Fibroblast of gingiva (primary cell): Measurements from ENCODE around the gene GPR180.
A peak's percentile ranks its signal among the peaks of the same experiment; 100 is the strongest.
"Not testable (repeated sequence)": the region's sequence is repeated elsewhere in the genome, so short reads cannot be mapped to it uniquely, and the experiment has no call there.

Experiments used
- DNase-seq: peaks from one replicate; pipeline ENCODE4 v3.0.0-alpha.2; 2011; ENCODE audit warnings: low read depth

The GPR180 gene

DNA sequence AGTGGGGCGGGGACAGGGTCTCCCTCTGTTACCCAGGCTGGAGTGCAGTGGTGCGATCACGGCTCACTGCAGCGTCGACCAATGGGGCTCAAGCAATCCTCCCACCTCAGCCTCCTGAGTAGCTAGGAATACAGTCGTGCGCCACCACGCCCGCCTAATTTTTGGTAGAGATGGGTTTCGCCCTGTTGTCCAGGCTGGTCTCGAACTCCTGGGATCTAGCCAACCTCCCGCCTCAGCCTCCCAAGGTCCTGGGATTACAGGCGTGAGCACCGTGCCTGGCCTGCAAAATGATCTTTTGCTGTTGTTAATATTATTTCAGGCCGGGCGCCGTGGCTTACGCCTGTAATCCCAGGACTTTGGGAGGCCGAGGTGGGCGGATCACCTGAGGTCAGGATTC lies 5.1 kb upstream of the GPR180 start:
- no peak for DNase-seq

DNA sequence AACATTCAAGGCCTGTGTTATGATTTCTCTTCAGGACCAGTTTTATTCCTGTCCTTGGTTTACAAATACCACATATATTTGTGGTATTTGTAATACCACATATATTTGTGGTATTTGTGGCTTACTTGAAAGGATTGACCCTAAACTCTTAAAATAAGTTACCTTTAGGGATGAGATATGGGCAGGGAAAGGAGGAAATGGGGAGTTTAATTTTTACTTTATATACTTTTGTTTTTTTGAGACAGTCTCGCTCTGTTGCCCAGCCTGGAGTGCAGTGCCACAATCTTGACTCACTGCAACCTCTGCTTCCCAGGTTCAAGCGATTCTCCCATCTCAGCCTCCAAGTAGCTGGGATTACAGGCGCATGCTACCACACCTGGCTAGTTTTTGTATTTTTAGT lies 3.4 kb upstream of the GPR180 start:
- no peak for DNase-seq

GRCh38 chr13:94599877-94600276 lies 1.8 kb upstream of the GPR180 start:
- DNase-seq, result no peak

DNA sequence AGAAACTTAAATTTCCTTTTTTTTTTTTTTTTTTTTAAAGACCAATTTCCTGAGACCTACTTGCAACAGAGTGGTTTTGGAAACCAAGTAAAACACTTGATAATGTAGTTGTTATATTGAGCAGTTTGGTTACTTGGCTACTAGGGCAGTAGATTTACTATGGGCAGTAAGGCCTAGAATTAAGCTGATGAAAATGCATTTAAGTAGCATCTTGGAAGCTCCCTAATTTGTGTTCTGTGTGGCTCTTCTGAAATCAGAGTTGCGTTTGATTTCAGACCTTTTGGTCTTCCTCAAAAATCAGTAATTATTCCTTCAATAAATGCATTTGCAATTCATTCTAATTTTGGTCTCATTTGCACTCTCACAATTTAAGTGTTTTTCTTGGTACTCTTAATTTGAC lies 810 bp downstream of the GPR180 start:
- DNase-seq, result no peak

GRCh38 chr13:94607056-94607455 lies 5.4 kb downstream of the GPR180 start:
- DNase-seq, result no peak

DNA sequence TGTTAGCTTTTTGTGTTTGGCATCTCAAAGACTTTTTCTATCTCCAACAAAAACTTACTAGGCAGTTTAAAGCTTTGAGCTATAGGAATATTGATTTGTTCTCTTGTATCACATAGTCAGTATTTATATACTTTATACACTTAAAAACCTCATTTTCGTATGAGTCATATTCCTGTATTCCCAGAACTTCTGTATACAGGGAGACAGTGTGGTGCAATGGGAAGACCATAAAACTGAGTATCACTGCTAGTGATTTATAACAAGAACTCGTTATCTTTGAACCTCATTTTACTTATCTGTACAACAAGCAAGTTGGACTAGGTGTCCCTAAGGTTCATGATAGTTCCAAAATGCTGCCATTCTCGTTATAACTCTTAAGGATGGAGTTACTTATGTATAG lies 6.3 kb downstream of the GPR180 start:
- DNase-seq, result no peak

DNA sequence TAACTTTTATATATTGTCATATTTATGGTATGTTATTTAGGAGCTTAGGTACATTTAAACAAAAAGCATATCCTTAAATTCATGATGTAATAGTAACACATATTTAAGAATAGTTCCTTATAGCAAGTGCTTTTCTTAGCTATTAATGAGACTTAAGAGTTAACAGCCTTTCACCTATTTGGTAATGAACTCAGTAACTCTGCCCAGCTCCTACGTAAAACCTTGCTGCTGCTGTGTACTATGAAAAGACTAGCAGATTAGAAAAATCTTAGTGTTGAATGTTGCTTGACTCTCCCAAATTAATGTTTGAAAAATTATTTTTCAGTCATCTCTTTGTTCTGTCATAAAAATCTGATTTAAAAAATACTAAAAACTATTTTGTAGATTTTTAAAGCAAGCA lies 6.9 kb downstream of the GPR180 start:
- no peak for DNase-seq

DNA sequence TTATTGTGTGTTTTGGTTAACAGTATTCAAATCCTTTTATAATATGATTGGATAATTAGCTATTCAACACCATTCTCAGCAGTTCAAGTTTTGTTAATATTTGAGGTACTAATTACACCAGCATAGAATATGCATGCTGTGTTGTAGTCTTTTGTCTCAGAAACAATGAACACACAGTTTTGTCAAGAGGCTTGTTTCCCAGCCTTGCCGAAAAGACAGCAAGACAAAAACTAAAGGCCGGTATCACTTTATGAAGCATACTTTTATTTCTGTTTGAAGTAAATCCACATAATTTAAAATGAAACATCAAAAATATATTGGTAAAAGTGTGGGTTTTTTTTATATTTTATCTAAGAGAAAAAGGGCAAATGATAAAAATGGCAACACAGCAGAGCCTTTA lies 7.5 kb downstream of the GPR180 start:
- no peak for DNase-seq

DNA sequence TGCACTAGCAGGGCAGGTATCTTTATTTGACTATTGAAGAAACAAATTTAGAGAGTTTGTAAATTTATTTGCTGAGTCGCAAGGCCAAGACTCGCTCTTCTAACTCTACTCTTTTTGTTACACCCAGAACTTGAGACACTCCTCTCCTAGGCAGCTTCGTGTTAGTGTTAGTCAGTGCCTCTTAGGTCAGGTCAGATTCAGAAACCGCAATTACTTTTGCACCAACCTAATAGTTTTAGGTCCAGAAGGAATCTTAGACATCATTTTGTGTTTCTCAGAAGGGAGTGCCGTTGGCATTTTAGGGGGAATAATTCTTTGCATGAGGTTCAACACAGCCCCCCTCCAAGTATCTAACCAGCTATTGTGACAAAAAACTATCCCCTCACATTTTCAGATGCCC lies 8.8 kb downstream of the GPR180 start:
- no peak for DNase-seq

- DNase-seq, result no peak
Measured at GRCh38 chr13:94612050-94612449, 10.4 kb downstream of the GPR180 start.

DNA sequence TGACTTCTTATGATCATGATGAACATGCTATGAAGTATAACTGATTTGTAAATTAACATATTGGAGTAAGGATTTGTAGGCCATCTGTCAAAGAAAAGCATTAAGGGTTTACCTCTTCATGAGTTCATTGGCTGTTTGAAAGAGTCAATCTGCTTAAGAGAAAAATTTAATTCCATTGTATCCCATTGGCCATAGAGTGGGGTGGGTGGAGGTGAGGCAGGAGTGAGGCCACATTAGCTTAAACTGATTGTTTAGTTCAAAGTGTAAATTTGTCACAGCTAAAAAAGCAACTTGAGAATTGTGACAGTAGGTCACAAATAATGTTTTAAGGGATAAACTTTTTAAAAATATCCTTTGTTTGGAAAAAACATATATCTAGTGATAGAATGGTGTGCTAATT lies 11.4 kb downstream of the GPR180 start:
- no peak for DNase-seq

DNA sequence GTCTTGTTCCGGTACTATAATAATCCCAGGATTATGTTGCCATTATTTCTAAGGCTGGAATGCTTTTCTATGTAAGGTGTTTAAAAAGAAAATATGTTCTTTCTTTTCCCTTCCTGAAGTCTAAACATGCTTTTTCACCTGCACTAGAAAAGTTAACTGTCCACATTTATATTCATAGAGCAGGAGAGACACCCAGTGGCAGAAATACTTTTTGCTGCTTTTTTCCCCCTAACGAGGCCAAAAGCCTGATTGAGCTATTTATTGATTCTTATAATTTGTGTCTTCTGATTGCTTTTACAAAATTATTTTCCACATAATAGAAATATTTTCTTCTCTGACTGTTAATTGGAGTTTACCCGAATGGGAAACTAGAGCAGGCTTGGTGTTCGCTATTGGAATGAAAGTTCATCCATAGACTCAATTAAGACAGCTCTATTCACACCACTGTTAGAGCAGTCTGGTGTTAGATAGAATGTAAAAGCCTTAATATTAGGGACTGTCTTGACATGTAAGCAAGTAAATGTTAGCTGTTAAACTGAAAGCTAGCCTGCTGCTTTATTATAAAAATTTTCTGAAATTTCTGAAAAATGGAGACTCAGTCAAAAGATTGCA lies 15.8 kb downstream of the GPR180 start:
- no peak for DNase-seq

DNA sequence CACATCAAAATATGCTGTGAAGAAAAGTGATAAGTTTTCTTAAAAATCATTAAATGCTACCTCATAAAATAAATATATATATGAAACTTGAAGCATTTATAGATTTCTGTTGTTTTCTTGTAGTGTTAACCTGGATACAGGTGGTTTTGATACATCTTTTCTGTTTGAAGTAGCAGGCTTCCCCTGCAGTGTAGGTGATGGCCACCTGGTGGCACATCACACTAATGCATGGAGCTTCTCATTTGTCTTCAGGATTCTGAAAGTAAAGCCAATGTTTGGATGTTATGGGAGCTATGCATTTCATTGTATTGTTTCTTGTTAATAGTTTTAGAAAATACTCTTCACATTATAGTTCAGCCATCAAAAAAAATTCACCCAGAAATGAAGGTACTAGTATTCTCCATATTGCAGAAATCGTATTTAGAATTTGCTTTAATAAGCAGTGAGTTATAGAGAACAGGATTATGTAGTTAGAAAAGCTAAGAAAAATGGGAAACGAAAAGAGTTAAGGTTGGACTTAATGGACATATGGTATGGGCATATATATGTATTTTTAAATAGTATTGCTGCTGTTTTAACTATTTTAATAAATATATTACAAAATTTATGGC lies 18.7 kb downstream of the GPR180 start:
- DNase-seq, result peak; percentile 10

DNA sequence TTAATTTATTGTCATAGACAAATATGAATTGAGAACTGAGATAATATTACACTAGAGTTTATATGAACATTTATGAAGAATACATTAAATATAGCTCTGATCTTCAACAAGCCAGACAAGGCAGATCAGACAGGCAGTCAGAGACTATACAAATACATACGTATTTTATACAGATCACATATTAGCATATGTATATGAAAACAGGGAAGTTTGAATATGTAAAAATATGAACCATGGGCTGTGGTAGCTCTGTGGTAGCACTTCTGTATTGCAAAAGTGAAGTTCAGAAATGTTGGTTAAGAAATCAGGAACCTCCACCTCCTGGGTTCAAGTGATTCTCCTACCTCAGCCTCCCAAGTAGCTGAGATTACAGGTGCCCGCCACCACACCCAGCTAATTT lies 20.7 kb downstream of the GPR180 start:
- DNase-seq, result no peak

- no peak for DNase-seq
Measured at GRCh38 chr13:94623316-94623715, 21.7 kb downstream of the GPR180 start.

GRCh38 chr13:94630858-94631257 lies 29.2 kb downstream of the GPR180 start:
- DNase-seq, result no peak

DNA sequence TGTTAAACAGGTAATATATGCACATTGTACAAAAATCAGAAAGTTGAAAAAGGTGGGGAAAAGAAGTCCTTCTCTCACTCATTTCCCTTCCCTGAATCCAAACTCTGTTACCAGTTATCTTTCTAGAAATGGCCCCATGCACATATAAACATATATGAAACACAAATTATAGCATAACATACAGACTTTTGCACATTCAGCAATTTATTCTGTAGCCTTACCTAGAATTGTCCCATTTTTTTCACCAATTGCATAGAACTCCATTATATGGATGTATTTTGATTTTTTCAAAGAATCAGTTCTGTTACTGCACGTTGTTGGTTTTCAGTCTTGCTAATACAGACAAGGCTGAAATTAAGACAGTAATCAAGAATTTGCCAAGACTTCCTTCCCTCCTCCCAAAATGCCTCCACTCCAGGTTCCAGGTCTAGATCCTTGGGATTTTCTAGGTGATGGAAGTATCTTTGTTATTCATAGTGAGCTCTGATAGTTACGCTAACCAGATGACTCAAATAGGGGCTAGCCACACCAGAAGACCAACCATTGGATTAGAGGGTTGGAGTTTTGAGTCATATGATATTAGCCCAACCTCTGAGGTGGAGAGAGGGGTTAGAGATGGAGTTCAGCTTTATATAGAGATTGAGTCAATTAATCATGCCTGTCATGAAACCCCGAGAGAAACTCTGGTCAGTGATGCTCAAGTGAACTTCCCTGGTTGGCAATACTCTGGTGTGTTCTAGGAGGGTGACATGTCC lies 30.7 kb downstream of the GPR180 start:
- no peak for DNase-seq

- DNase-seq, result not testable (repeated sequence)
Measured at GRCh38 chr13:94636096-94636495, 34.4 kb downstream of the GPR180 start.

- DNase-seq, result no peak
Measured at GRCh38 chr13:94636942-94637578, 35.4 kb downstream of the GPR180 start.

DNA sequence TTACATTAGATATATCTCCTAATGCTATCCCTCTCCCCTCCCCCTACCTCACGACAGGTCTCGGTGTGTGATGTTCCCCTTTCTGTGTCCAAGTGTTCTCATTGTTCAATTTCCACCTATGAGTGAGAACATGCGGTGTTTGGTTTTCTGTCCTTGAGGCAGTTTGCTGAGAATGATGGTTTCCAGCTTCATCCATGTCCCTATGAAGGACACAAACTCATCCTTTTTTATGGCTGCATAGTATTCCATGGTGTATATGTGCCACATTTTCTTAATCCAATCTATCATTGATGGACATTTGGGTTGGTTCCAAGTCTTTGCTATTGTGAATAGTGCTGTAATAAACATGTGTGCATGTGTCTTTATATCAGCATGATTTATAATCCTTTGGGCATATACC lies 36.0 kb downstream of the GPR180 start:
- not testable (repeated sequence) for DNase-seq

DNA sequence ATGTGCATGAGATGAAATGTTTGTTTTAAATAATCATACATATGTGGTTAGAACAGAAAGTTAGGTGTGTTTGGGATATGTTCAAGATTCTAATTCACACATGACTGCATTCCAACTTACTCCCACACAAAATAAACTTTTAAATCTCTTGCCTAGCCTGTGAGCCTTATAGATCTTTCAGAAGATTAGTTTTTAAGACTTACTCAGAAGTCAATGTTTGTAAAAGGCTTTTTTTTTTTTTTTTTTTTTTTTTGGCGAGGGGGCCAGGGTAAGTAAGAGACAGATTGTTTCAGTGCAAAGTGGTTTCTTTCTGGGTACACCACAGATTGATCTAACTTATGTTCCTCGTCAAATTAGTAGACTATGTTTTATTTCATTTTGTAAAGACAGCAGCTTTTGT lies 39.1 kb downstream of the GPR180 start:
- no peak for DNase-seq

GRCh38 chr13:94641409-94641941 lies 39.8 kb downstream of the GPR180 start:
- DNase-seq, result peak; percentile 74

DNA sequence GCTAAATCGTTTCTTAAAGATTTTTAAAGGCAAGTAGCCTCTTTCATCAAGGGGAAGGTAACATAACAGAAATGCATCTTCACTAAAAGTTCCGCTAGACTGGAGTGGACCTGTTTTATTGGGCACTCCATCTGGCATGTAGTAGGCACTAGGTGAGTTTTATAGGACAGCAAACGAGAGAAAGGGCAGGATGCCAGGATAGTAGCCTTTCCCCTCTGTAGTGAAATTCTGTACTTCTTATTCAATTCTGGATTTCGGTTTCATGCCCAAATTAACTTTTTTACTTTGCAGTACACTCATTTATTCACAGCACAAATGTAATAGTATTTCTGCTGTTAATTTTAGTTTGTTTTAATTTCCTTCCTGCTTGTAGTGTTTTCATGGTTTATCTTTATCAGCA lies 45.2 kb downstream of the GPR180 start:
- DNase-seq, result no peak
